HG03064 (cell line): ENCODE results near the gene PPM1A.

Source experiments
- ATAC-seq: cut with Tn5 transposase; IDR thresholded peaks from one replicate; pipeline ENCODE4 v1.9.1; 2021; ENCODE audit warnings: low read depth; ENCODE audit not compliant: unreplicated experiment

PPM1A gene

DNA sequence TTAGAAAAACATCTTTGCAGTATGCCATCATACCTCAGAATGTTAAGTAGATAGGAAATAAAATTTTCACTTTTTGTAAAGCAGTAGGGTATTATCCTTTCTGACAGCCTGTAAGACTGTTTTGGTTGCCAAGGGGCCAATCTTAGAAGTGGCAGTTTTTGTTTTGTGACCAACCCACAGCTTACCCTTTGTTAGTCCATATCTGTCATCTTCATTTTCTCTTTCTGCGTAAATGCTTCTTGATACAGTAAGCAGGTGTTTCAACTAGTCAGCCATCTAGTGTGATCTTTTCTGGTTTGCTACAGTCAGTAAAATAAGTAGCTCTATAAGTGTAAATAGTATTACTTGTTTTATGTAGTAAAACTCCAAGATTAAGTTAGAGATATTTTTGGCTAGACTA is 8.8 kb downstream of the PPM1A start:
- ATAC-seq, result no peak

DNA sequence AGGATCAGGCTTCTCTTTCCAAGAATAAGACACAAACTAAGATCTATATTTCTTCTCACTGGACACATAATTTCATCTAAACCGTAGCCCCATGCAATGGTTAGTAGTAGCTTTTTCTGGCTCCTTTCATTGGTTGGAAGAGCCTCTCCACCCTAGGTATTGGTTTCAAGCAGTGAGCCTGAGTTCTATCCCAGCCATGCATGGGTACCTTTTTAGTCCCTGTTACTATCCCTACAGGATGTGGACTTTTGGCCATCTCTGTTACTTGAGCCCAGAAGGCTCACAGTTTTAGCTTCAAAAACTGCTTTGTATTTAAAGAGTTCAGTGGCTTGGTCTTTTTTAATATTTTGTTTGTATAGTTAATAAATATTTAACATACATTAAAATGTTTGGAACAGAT is 16.1 kb downstream of the PPM1A start:
- ATAC-seq, result no peak

DNA sequence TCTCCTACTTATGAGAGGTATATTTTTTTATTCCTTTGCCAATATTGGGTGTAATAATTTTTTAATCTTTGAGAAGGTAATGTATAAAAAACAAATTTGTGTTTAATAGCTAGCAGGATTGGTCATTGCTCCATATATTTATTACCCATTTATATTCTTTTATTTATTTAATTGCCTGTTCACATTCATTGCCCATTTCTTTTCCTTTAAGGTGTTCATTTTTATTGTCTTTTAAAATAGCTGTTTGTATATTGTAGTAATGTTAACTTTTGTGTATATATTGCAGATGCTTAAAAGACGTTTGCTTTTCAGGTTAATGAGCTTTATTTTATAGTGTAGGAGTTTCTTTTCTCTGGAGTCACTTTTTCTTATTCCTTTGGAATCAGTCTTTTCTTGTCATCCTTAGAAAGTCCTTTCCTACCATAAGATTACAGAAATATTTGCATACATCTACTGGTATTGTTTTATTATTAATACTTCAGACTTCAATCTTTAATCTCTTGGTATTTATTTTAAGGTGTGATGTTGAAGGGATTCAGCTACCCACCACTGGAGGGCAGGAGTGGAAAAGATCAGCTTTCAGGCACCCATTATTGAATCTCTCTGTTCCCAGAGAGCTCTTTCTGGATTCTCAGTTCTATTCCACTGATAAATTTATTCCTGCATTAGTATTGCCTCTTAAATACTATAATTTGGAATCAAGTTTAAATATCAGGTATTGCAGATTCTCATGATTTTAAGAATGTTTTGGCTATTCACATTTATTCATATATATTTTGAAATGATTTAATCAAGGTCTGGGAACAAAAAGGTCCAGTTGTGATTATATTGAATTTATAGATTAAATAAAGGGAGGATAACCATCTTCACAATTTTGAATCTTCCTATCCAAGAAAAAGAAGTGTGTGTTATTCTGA is 17.3 kb downstream of the PPM1A start:
- no peak for ATAC-seq

DNA sequence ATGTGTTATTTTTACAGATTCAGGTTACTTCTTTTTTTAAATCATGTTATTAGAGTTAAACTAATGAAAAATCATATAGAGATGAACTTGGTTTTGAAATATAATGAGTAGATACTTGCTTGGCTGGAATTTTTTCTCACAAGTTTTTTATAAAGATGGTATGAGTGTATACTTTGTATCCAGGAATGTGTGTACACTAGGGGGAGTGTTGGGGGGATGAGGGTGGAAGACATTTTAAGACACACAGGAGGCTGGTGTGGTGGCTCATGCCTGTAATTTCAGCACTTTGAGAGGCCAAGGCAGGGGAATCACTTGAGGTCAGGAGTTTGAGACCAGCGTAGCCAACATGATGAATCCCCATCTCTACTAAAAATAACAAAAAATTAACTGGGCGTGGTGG is 23.2 kb downstream of the PPM1A start:
- ATAC-seq, result no peak

DNA sequence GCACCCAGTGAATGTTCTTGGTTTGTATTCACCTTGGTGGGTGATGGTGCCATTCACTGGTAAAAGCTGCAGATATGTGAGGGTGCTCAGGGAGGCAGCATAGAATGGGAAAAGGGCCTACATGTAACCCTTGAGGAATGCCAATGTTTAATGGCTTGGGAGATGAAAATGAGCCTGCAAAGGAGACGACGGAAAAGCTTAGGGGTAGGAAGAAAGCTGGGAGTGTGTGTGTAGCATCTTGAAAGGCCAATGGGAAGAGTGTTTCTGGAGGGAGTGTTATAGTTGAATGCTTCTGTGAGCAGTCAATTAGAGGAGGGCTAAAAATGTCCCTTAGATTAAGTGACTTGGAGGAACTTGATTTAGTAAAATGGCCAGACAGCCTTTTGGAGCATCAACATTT is 24.9 kb downstream of the PPM1A start:
- no peak for ATAC-seq

DNA sequence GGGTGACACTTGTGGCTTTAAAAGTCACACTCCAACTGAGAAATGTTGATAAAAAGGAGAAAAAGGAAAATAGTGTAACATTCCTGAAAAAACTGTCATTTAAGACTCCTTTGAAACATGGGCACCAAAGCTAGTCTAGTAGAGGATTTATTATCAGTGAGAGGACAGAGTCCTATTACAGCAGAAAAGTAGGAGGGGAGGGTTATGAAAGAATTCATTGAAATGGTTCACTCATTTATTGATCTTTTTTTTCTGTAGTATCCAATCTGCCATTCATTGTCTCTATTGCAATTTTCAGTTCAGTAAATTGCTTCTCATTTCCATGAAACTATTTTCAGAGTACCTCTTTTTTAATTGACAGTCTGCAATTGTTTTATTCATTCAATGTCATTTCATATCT is 25.4 kb downstream of the PPM1A start:
- ATAC-seq, result no peak

GRCh38 chr14:60275932-60276331 is 26.9 kb downstream of the PPM1A start:
- ATAC-seq, result no peak

DNA sequence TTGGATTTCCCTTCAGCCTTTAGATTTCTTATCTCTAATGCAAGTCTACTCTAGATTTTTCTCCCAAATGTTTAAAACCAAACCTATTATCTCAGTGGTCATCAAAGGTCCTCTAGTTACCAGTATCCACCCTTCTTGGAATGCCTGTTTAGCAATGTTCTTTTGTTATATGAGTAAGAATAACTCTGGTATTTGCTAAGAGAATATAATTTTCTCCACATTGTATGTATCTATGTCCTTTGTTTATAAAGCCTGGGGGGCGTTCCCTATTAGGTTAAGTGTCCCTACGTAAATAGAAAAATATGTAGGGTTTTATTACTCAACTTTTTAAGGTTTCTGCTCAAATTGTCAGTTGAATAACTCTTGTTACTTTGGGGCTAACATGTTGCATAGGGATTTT is 27.3 kb downstream of the PPM1A start:
- ATAC-seq, result no peak

DNA sequence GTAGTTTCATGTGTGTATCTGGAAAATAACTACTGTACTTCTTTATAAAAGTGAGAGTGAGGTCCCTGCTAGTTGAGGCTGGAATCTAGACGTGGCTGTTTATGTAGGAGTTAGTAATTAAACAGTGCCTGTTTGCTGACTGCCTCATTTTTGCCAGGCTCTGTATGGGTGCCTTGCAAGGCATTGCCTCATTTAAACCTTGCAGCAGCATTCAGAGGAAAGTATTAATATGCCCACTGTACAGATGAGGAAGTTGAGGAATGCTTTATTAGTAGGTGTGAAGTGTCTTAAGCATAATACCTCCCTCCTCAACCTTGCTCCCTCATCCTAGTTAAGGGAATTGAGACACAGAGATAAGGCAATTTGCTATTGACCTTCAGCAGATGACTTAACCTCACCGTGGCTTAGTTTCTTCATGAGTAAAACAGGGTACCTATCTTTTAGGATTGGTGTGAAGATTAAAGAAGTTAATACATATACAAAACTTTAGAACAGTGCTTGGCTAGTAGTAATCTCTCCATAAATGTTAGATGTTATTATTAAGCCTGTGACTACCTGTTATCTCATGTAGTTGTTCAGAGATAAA is 28.7 kb downstream of the PPM1A start:
- ATAC-seq, result no peak

GRCh38 chr14:60278350-60278749 is 29.3 kb downstream of the PPM1A start:
- ATAC-seq, result no peak

- ATAC-seq, result no peak
These were observed 38.4 kb downstream of the PPM1A start for GRCh38 chr14:60287452-60287851.

- no peak for ATAC-seq
These were observed 39.3 kb downstream of the PPM1A start for GRCh38 chr14:60288279-60288678.

GRCh38 chr14:60294411-60295069 is 45.5 kb downstream of the PPM1A start:
- no peak for ATAC-seq

GRCh38 chr14:60300019-60300418 is 51.0 kb downstream of the PPM1A start:
- ATAC-seq, result no peak

GRCh38 chr14:60301685-60302084 is 52.7 kb downstream of the PPM1A start:
- ATAC-seq, result no peak

DNA sequence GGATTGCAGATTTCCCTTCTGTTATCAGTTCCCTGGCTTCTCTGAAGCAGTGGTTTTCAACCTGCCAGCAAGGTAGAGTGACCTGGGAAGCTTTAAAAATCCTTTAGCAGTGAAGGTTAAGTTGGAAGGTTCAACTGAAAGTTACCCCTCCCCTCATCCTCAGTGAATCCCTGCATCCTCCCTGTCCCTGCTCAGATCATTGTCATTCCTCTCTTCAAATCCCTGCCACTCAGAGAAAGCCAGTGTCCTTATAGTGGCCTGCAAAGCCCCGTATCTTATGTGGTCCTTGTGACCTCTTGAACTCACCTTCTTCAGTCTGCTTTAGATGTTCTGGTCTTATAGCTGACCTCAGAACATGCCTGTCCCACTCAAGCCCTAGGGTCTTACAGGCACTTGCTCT is 53.6 kb downstream of the PPM1A start:
- no peak for ATAC-seq

DNA sequence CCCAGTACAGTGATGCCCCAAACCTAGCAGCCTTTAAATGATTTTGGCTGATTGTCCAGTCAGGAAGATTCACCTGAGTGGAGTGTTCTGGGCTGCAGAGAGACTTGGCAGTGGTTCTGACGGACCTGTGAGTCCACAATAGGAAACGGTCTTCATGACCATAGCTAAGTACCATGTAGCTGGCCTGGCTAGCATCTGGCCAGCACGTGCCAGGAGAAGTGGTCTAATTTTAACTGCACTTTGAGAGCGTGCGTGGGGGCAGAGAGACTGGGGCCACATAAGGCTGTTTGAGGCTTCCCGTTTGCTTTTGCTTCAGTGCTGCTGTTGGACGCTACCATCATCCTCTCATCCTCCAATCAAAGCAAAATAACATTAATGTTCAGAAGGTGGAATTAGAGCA is 54.7 kb downstream of the PPM1A start:
- no peak for ATAC-seq

- ATAC-seq, result no peak
These were observed 55.5 kb downstream of the PPM1A start for GRCh38 chr14:60304509-60304908.

DNA sequence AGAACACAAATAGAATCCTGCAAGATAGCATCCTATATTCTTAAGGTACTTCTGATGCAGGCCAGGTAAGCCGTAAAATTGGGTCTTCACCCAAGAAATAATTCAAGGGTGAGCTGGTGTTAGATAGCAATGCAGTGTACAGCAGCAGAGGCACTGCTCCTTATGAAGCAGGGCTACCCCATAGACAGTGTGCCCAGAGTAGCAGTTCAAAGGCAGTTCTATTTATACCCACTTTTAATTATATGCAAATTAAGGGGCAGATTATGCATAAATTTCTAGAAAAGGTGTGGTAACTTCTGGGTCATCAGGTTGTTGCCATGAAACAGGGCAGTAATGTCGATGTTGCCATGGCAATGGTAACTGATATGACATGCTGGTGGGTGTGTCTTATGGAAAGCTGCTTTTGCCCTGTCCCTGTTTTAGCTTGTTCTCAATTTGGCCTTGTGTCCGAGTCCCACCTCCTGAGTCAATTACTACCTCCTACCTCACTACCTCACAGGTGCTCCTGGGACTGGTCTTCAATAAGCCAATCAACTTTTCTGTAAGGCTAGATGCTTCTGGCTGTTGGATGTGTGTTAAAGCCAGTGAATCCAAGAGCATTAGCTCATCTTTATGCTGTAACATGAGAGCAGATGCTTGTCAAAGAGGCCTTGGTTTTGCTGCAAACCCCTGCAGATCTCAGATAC is 61.0 kb downstream of the PPM1A start:
- ATAC-seq, result no peak

DNA sequence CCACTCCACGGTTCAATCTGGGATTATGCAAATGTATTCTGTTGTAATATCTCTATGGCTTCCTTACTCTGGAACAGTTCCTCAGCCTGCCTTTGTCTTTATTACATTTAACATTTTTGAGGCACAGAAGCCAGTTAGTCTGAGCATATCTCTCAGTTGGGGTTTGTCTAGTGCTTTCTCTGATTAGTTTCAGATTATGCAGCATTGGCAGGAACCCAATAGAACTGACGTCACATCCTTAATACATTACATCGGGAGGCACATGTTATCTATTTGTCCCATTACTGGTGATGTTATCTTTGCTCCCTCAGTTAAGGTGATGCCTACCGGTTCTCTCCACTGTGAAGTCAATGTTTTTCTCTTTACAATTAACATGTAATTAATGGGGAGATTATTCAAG is 62.4 kb downstream of the PPM1A start:
- ATAC-seq, result no peak

DNA sequence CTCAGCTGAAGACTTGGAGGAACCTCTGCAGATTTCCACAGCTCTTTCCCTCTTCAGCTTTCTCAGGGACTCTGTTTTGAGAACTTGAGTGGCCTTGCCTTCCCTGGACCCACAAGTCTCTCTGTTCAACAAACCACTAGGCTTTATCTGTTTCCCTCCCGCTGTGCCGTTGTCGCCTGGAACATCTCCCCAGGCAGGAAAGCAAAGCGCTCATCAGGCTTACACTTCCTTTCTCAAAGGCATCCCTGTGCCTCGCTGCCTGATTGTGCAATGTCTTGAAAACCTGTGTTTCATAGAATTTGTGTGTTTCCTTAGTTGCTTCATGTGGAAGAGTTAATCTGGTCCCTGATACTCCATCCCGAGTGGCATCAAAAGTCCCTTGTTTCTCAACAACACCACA is 64.1 kb downstream of the PPM1A start:
- ATAC-seq, result no peak
